ENCODE results near the gene DIDO1.

DNA sequence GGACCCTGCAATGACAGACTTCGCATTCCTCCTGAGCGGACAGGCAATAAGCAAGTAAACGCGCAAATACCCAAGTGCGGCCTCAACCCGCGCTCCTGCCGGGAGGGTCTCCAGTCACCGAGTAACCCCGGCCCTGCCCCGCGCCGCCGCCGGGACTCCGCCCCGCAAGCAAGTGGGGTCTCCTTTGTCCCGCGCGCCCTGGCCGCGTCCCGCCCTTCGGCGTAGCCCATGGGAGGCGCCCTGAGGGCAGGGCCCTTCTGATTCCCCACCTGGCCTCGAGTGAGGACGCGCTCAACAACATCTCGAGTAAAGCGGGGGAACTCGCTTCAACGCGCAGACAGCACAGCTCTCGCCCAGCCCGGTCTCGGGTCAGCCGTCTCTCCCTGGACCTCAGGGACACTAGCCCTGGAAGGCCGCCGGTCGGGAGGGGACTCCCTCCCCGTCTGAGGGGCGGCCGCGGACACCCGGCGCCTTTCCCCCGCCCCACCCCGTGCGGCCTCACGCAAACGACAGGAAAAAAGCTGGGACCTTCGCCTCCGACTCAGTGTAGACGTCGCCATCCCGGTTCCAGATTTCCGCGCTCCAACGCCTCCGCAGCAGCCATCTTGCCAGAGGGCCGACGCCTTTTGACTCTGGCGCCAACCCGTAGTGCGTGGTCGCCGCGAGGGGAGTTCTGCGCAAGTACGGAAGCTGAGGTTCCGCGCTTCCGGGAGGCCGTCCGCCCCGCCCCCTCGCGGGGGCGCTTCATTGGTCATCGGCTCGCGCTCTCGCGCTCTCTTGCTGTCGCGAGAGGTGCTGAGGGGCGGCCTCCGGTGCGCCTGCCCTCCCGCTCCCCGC, 11.2 kb upstream of the DIDO1 start:
- TF ChIP-seq CTCF (IDR thresholded peaks at IDR 0.05) (peak in 1 of 5 experiments; percentile 40), POLR2A (IDR thresholded peaks at IDR 0.05) (peak in 1 of 2 donors; percentile 73)
